GM19438 (cell line): Measurements from ENCODE around the gene AP3S1.

ENCODE experiments used
- ATAC-seq: cut with Tn5 transposase; IDR thresholded peaks from one replicate; pipeline ENCODE4 v1.9.1; 2021; ENCODE audit warnings: low read depth; ENCODE audit not compliant: unreplicated experiment

The AP3S1 gene

GRCh38 chr5:115934388-115934974 lies 92.7 kb downstream of the AP3S1 start:
- ATAC-seq, result no peak

- ATAC-seq, result no peak
Observed at GRCh38 chr5:115936031-115936430, 94.3 kb downstream of the AP3S1 start.

GRCh38 chr5:115939059-115939458 lies 97.3 kb downstream of the AP3S1 start:
- no peak for ATAC-seq

GRCh38 chr5:115940080-115940810 lies 98.5 kb downstream of the AP3S1 start:
- ATAC-seq, result no peak

GRCh38 chr5:115941051-115941675 lies 99.4 kb downstream of the AP3S1 start:
- no peak for ATAC-seq

- ATAC-seq, result no peak
Observed at GRCh38 chr5:115944501-115944900, 102.8 kb downstream of the AP3S1 start.

- ATAC-seq, result no peak
Observed at GRCh38 chr5:115946655-115947054, 104.9 kb downstream of the AP3S1 start.

GRCh38 chr5:115947260-115947659 lies 105.5 kb downstream of the AP3S1 start:
- ATAC-seq, result no peak

GRCh38 chr5:115948091-115948534 lies 106.4 kb downstream of the AP3S1 start:
- no peak for ATAC-seq

GRCh38 chr5:115949096-115949495 lies 107.4 kb downstream of the AP3S1 start:
- ATAC-seq, result no peak

GRCh38 chr5:115952588-115952987 lies 110.9 kb downstream of the AP3S1 start:
- ATAC-seq, result no peak

GRCh38 chr5:115954144-115954543 lies 112.4 kb downstream of the AP3S1 start:
- no peak for ATAC-seq

GRCh38 chr5:115956957-115957356 lies 115.2 kb downstream of the AP3S1 start:
- ATAC-seq, result no peak

GRCh38 chr5:115961381-115962238 lies 119.9 kb downstream of the AP3S1 start:
- no peak for ATAC-seq

- no peak for ATAC-seq
Observed at GRCh38 chr5:115962239-115962564, 120.5 kb downstream of the AP3S1 start, which contains the start of gene LVRN. LVRN (plus strand) TSS chr5:115962475; CDS start chr5:115962618, 143 bp downstream.

- ATAC-seq, result no peak
Observed at GRCh38 chr5:115962565-115963402, 121.0 kb downstream of the AP3S1 start.

- no peak for ATAC-seq
Observed at GRCh38 chr5:115963566-115963965, 121.8 kb downstream of the AP3S1 start.
